Muscle of back (tissue), 11 donors: ENCODE data around the gene ADIPOQ. TPM values are rescaled to one million over a fixed set of nuclear protein-coding genes. Genes with fewer than 3 reads are reported as not detected.
"Not testable (repeated sequence)": the region's sequence is repeated elsewhere in the genome, so short reads cannot be mapped to it uniquely, and the experiment has no call there.

Experiments
- DNase-seq, 3 donors: peaks; one replicate each; pipeline versions ENCODE4 v3.0.0 to v3.0.0-alpha.2; 2013
- polyA plus RNA-seq, 10 donors: library from polyadenylated mRNA; unstranded; fragments of 120-200 nt; gene quantifications; one replicate each; pipeline ENCODE4 v1.2.1, GENCODE V29; 2013; ENCODE audit not compliant: insufficient read length in 10 of 10

Gene ADIPOQ
- polyA plus RNA-seq, 10 donors: 0.03 to 2.8 (median 0.27) TPM; not detected in 6

GRCh38 chr3:186902154-186902553 lies 59.6 kb downstream of the ADIPOQ start:
- no peak for DNase-seq

GRCh38 chr3:186902713-186903112 lies 60.2 kb downstream of the ADIPOQ start:
- DNase-seq: no peak

DNA sequence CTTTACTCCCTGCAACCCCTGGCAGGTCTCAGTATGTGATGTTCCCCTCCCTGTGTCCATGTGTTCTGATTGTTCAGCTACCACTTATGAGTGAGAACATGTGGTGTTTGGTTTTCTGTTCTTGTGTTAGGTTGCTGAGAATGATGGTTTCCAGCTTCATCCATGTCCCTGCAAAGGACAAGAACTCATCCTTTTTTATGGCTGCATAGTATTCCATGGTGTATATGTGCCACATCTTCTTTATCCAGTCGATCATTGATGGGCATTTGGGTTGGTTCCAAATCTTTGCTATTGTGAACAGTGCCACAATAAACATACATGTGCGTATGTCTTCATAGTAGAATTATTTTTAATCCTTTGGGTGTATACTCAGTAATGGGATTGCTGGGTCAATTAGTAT lies 61.2 kb downstream of the ADIPOQ start:
- DNase-seq: not testable (repeated sequence)

- DNase-seq: not testable (repeated sequence)
Measured at GRCh38 chr3:186907075-186907474, 64.6 kb downstream of the ADIPOQ start.

Other genes with a start within 250 kb of the ADIPOQ start
- 1 to 10 TPM in 2 of 10 donors, under 1 TPM in 3, not detected in 5; 0.16 to 9.2 (median 0.17) TPM for gene AHSG, start 229.7 kb upstream of the ADIPOQ start, polyA plus RNA-seq
- gene FETUB, start 202.3 kb upstream of the ADIPOQ start, polyA plus RNA-seq: under 1 TPM in 5 of 10 donors, not detected in 5; 0.08 to 0.42 (median 0.35) TPM
- gene HRG, start 176.7 kb upstream of the ADIPOQ start, polyA plus RNA-seq: under 1 TPM in 5 of 10 donors, not detected in 5; 0.04 to 0.50 (median 0.20) TPM
- gene KNG1, start 125.4 kb upstream of the ADIPOQ start, polyA plus RNA-seq: under 1 TPM in 4 of 10 donors, not detected in 6; 0.07 to 0.70 (median 0.12) TPM
- 100 to 1,000 TPM; 480 to 620 (median 560) TPM for gene EIF4A2, start 59.1 kb upstream of the ADIPOQ start, polyA plus RNA-seq
- 10 to 100 TPM; 18.6 to 37.4 (median 23.1) TPM for gene RFC4, start 36.2 kb upstream of the ADIPOQ start, polyA plus RNA-seq
- 10 to 100 TPM; 10.3 to 18.7 (median 14.4) TPM for gene ST6GAL1, start 87.8 kb downstream of the ADIPOQ start, polyA plus RNA-seq